ENCODE data around the gene ACAD8.

ACAD8 gene

DNA sequence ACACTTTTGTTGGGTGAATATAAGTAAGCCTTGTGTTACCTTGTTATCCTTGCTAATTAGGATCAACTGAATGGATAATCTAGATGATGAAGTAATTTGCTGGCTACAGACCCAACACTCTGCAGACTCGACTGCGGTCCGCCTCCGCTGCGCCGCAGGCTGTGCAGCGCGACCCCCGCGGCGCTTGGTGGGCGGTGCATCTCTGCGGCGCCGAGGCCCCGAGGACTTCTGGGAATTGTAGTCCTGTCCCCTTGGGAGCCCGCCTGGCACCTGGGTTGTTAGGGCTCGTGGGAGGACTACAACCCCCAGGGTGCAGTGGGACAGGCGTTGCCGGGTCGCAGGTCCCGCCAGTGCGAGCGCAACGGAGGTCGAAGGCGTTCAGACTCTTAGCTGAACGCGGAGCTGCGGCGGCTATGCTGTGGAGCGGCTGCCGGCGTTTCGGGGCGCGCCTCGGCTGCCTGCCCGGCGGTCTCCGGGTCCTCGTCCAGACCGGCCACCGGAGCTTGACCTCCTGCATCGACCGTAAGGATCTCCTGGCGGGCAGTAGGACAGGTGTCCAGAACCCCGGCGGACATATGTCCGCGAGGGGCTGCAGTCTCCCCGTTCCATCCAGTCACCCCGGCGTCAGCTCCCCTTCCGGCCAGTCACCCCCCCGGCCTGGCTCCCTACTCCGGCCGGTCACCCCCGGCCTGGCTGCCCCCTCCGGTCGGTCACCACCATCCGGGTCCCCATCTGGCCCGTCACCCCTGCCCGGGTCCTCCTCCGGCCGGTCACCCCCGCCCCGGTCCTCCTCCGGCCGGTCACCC is at the start of gene ACAD8, which contains the start of gene THYN1:
Gene ACAD8 (plus strand): TSS at position 381 of the 806 bp plus-strand sequence. CDS start 33 bp downstream, at position 414.
Gene THYN1 (minus strand): TSS at position 165 of the 806 bp plus-strand sequence. CDS start 470 bp downstream, outside the sequence.
- peak within 1 kb of the TSS; percentile 73 to 74 for H3K27ac ChIP-seq
- TF ChIP-seq, protein P1, sequence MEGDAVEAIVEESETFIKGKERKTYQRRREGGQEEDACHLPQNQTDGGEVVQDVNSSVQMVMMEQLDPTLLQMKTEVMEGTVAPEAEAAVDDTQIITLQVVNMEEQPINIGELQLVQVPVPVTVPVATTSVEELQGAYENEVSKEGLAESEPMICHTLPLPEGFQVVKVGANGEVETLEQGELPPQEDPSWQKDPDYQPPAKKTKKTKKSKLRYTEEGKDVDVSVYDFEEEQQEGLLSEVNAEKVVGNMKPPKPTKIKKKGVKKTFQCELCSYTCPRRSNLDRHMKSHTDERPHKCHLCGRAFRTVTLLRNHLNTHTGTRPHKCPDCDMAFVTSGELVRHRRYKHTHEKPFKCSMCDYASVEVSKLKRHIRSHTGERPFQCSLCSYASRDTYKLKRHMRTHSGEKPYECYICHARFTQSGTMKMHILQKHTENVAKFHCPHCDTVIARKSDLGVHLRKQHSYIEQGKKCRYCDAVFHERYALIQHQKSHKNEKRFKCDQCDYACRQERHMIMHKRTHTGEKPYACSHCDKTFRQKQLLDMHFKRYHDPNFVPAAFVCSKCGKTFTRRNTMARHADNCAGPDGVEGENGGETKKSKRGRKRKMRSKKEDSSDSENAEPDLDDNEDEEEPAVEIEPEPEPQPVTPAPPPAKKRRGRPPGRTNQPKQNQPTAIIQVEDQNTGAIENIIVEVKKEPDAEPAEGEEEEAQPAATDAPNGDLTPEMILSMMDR (IDR thresholded peaks at IDR 0.05), result peak; percentile 34 to 55
- no peaks in the 10 kb centered on the region for H3K9me3 ChIP-seq
- peaks cover 22 to 49% (median 29%) of the 10 kb centered on the region in 3 donors for H3K36me3 ChIP-seq
- DNase-seq, result peak; percentile 96 to 98
- H3K27me3 ChIP-seq, result no peaks in the 10 kb centered on the region
- peak within 1 kb of the TSS; percentile 77 to 97 for H3K4me3 ChIP-seq
- intact Hi-C loops (cut with DNase I; ENCODE audit: low total_unique reads), result loop anchor here (2.0 kb wide), 1 partner anchor 29 kb away; the partner anchor contains the start of gene VPS26B
- peaks cover 0 to 30% (median 22%) of the 10 kb centered on the region in 4 donors for H3K4me1 ChIP-seq

DNA sequence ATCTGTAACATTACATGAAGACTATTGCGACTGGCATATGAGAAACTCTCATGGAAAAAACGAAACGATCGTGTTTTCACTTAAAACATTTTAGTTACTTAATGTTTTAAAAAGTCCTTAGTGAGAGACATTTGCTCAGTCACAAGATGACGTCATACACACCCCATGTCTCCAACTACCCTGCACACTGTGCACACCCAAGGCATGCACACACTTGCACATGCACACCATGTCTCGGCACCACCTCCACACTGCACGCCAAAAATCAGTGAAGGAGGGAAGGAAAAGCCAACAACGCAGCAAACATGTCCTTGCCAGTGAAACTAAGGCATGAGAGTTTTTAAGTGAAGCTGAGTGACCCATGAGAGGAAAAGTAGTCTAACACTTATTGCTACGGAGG is 47.6 kb upstream of the ACAD8 start:
- TF ChIP-seq, protein P1 (IDR thresholded peaks at IDR 0.05), result no peak
- Histone ChIP-seq H3K27me3 (no peaks in the 10 kb centered on the region), H3K4me1 (no peaks in the 10 kb centered on the region), H3K27ac (no peak overlapping the region), H3K9me3 (no peaks in the 10 kb centered on the region), H3K4me3 (no peak overlapping the region), H3K36me3 (peaks cover 56 to 73% (median 66%) of the 10 kb centered on the region in 3 donors)
- intact Hi-C loops (cut with DNase I; ENCODE audit: low total_unique reads), result no loop called here
- no peak for DNase-seq

DNA sequence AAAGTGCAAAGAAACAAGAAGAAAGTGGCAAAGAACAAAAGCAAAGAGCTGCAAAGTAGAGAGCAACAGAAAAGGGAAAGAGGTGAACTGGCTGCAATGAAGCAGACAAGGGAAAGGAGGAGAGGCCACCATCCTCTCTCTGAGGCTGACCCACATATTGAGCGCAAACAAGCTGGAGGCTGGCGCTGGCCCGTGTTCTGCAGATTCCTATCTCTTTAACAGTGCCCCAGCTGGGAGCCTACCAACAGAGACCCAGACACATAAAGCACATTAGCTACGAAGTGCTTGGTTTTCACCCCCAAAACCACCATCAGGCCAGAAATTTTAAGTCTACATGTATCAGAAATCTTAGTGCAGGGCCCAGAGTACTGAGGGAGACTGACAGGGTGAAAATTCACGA is 47.2 kb upstream of the ACAD8 start:
- Histone ChIP-seq H3K27me3 (no peaks in the 10 kb centered on the region), H3K9me3 (no peaks in the 10 kb centered on the region), H3K27ac (no peak overlapping the region), H3K4me3 (no peak overlapping the region), H3K4me1 (no peaks in the 10 kb centered on the region), H3K36me3 (peaks cover 55 to 68% (median 61%) of the 10 kb centered on the region in 3 donors)
- intact Hi-C loops (cut with DNase I; ENCODE audit: low total_unique reads), result no loop called here
- no peak for DNase-seq
- TF ChIP-seq, protein P1 (IDR thresholded peaks at IDR 0.05), result no peak

DNA sequence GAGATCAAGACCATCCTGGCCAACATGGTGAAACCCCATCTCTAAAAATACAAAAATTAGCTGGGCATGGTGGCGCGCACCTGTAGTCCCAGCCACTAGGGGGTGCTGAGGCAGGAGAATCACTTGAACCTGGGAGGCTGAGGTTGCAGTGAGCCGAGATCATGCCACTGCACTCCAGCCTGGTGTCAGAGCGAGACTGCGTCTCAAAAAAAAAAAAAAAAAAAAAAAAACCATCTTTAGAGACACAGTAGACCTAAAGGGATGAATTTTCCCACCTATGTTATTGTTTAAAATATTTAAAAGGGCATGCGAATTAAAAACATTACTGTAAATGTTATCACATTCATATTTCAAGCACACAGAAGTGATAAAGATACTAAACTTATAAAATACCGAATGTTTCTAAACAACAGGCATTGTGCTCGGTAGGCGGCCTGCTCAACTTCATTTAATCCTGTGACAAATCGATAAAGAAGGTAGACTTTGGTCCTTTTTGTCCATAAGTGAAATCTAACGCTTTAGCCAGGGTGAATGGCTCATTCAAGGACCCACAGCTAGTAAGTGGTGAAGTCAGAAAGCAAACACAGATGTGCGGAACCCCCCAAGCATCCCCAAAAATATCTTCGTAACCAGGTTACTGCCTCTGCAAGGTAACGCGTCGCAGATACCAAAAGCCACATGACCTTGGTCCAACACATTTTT is 45.7 kb upstream of the ACAD8 start:
- intact Hi-C loops (cut with DNase I; ENCODE audit: low total_unique reads), result no loop called here
- H3K4me1 ChIP-seq, result no peaks in the 10 kb centered on the region
- peaks cover 44 to 59% (median 50%) of the 10 kb centered on the region in 3 donors for H3K36me3 ChIP-seq
- no peak for DNase-seq
- no peak overlapping the region for H3K27ac ChIP-seq
- no peaks in the 10 kb centered on the region for H3K27me3 ChIP-seq
- H3K9me3 ChIP-seq, result no peaks in the 10 kb centered on the region
- TF ChIP-seq, protein P1 (IDR thresholded peaks at IDR 0.05), result peak; percentile 42 to 57
- no peak overlapping the region for H3K4me3 ChIP-seq

DNA sequence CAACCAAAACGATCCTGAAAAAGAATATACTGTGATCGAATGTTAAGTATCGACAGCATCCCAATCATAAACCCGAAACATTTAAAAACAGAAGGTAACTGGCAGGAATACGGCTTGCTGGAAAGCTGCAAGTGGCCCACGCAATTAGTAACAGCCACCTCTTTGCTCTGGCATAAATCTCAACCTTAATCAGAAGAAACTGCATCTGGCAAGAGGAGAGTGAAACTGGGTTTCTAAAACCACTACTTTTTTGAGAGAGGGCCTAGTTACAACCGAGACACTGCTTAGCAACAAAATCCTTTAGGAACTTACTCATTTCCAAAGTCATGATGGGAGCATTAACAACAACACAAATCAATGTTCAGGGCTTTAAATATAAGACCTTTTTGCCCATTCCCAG is 37.5 kb upstream of the ACAD8 start:
- intact Hi-C loops (cut with DNase I; ENCODE audit: low total_unique reads), result no loop called here
- Histone ChIP-seq H3K4me1 (no peaks in the 10 kb centered on the region), H3K36me3 (peaks cover 0 to 47% (median 7%) of the 10 kb centered on the region in 3 donors), H3K27ac (no peak overlapping the region), H3K27me3 (no peaks in the 10 kb centered on the region), H3K9me3 (no peaks in the 10 kb centered on the region), H3K4me3 (no peak overlapping the region)
- TF ChIP-seq, protein P1 (IDR thresholded peaks at IDR 0.05), result no peak
- DNase-seq, result no peak
